GM12878 (cell line): Measurements from ENCODE around the gene TRIM26. TPM values are rescaled to one million over a fixed set of nuclear protein-coding genes. Genes with fewer than 3 reads are reported as not detected.

Source experiments
- ATAC-seq: fragments of 200-7000 bp; cut with Tn5 transposase; 3 replicates; pipeline ENCODE4 v1.9.1; 2020; ENCODE audit warnings: mild to moderate bottlenecking, moderate library complexity
- BruUV-seq: library from RNA; stranded (reverse); fragments of 400-500 nt; replicated peaks from 2 replicates; lab custom pipeline; 2021; lab: Mats Ljungman, UMichigan
- CTCF ChIA-PET: fragments of 300-600 bp; sonication (Branson Sonifier 250); formaldehyde crosslinking; extraction: SDS; loops from one replicate; lab custom pipeline; 2021; ENCODE audit warnings: inconsistent platforms; lab: Yijun Ruan, JAX
- POLR2A ChIA-PET: fragments of 350-600 bp; formaldehyde crosslinking; extraction: SDS; loops from one replicate; lab custom pipeline; 2021; ENCODE audit warnings: inconsistent platforms; lab: Charles Lee
- RAD21 ChIA-PET: fragments of 300-600 bp; sonication (Branson Sonifier 250); formaldehyde crosslinking; loops from one replicate; lab custom pipeline; 2023; ENCODE audit warnings: antibody characterized with exemption; ENCODE audit not compliant: unreplicated experiment; lab: Charles Lee
- SMC1A ChIA-PET: fragments of 300-600 bp; sonication (Branson Sonifier 250); formaldehyde crosslinking; loops from one replicate; lab custom pipeline; 2023; ENCODE audit not compliant: unreplicated experiment, uncharacterized antibody; lab: Charles Lee
- DNase-seq: peaks from one replicate; pipeline ENCODE4 v3.0.0-alpha.2; 2011; ENCODE audit warnings: low read depth, low spot score
- FAIRE-seq: peaks from 3 replicates; lab custom pipeline; 2011; peaks lifted over from hg19 to GRCh38; lab: Jason Lieb, UNC
- H2AFZ ChIP-seq: 2 replicates; pipeline ENCODE4 v1.6.0; 2011; ENCODE audit warnings: low read depth, low read length, control low read depth; ENCODE audit not compliant: control insufficient read depth
- H3K27ac ChIP-seq: 2 replicates; pipeline ENCODE4 v1.5.1; 2011; ENCODE audit warnings: control low read depth; ENCODE audit not compliant: control insufficient read depth, insufficient read depth
- H3K27me3 ChIP-seq, 2 experiments: replicated peaks in 1 of 2; 2 replicates each; pipeline versions ENCODE4 v1.6.0 to v1.6.1; 2011; ENCODE audit warnings: low read length in 1 of 2; ENCODE audit not compliant: control insufficient read depth in 2 of 2, insufficient read depth in 2 of 2
- H3K36me3 ChIP-seq, 2 experiments: 2 replicates each; pipeline ENCODE4 v1.5.1; 2011; ENCODE audit warnings: low read length in 1 of 2; ENCODE audit not compliant: control insufficient read depth in 2 of 2, insufficient read depth in 2 of 2
- H3K4me1 ChIP-seq: 2 replicates; pipeline ENCODE4 v1.6.1; 2011; ENCODE audit warnings: mild to moderate bottlenecking, low read length, moderate library complexity, mixed read lengths; ENCODE audit not compliant: control insufficient read depth, insufficient read depth
- H3K4me2 ChIP-seq: 2 replicates; pipeline ENCODE4 v1.6.0; 2011; ENCODE audit warnings: control low read depth; ENCODE audit not compliant: control insufficient read depth, insufficient read depth
- H3K4me3 ChIP-seq: fragments of 200-600 bp; sonication (generic); 2 replicates; pipeline ENCODE4 v1.5.1; 2016
- H3K79me2 ChIP-seq: 2 replicates; pipeline ENCODE4 v1.6.0; 2011; ENCODE audit warnings: low read length; ENCODE audit not compliant: control insufficient read depth, insufficient read depth
- H3K9ac ChIP-seq: 2 replicates; pipeline ENCODE4 v1.8.0; 2011; ENCODE audit warnings: low read length, control low read depth, mixed read lengths; ENCODE audit not compliant: control insufficient read depth, insufficient read depth
- H3K9me3 ChIP-seq: replicated peaks from 3 replicates; pipeline ENCODE4 v1.5.1; 2011; ENCODE audit warnings: mild to moderate bottlenecking, low read length; ENCODE audit not compliant: control insufficient read depth, insufficient read depth
- H4K20me1 ChIP-seq: 2 replicates; pipeline ENCODE4 v1.6.0; 2011; ENCODE audit not compliant: control insufficient read depth, insufficient read depth
- ESRRA ChIP-seq: IDR thresholded peaks from 2 replicates; pipeline ENCODE4 v1.6.1; 2012; ENCODE audit warnings: mild to moderate bottlenecking, low read length, improper control_type of control experiment
- MTA2 ChIP-seq: fragments of 450-650 bp; IDR thresholded peaks from 2 replicates; pipeline ENCODE4 v1.6.1; 2016; ENCODE audit warnings: low read depth, mild to moderate bottlenecking, moderate library complexity
- NBN ChIP-seq: fragments of 450-650 bp; IDR thresholded peaks from 2 replicates; pipeline ENCODE4 v1.6.1; 2016
- RCOR1 ChIP-seq: conservative IDR thresholded peaks from 2 replicates; pipeline ENCODE4 v1.6.1; 2012; ENCODE audit warnings: low read depth, low read length, improper control_type of control experiment
- SUZ12 ChIP-seq: fragments of 200-600 bp; sonication (generic); IDR thresholded peaks from one replicate; pipeline ENCODE4 v1.6.1; 2018; ENCODE audit warnings: antibody characterized with exemption, mild to moderate bottlenecking; ENCODE audit not compliant: unreplicated experiment
- WGBS: methylation state at CpG from one replicate; pipeline ENCODE4 v1.1.6; 2016; ENCODE audit warnings: low lambda C conversion rate; ENCODE audit not compliant: insufficient replicate concordance, insufficient coverage; ENCODE audit errors: missing lambda C conversion rate; 5-methylcytosine and 5-hydroxymethylcytosine counted together
- in situ Hi-C: fragments of 300-500 bp; cut with MboI; formaldehyde crosslinking; loops from 9 replicates; pipeline ENCODE4 v1.14.3; 2018; ENCODE audit warnings: mixed read lengths
- intact Hi-C: fragments of 100-400 bp; cut with micrococcal nuclease; formaldehyde crosslinking; loops from one replicate; pipeline ENCODE4 v1.14.2; 2022; ENCODE audit not compliant: unreplicated experiment
- polyA plus RNA-seq, 11 experiments: library from polyadenylated mRNA; depleted of rRNA in 4 of 11; unstranded in 6 of 11; stranded (reverse) in 5 of 11; fragments of >200 nt; fragmentation: Nextera tagmentation in 4 of 11; fragmentation: Illumina TruSeq in 1 of 11; extraction: Ambion mirVana in 4 of 11; extraction: Trizol in 1 of 11; gene quantifications; 1 replicate in 1 of 11; 2 replicates in 10 of 11; pipeline versions ENCODE4 v1.2.1 to v1.2.3, GENCODE V29; 2011 to 2016; ENCODE audit warnings: inconsistent platforms in 2 of 11, missing spikeins in 2 of 11, low read depth in 1 of 11
- total RNA-seq, 4 experiments: library from RNA; depleted of rRNA in 3 of 4; stranded (reverse); fragments of >200 nt in 3 of 4; fragmentation: Illumina TruSeq in 1 of 4; extraction: Trizol in 1 of 4; gene quantifications; 2 replicates each; pipeline versions ENCODE4 v1.2.1 to v1.2.3, GENCODE V29; 2013 to 2021
- TF ChIP-seq, protein P1 (sequence below): fragments of 150-350 bp; IDR thresholded peaks from 2 replicates; pipeline ENCODE4 v1.6.1; 2014; ENCODE audit warnings: mild to moderate bottlenecking, low read depth, low read length
- TF ChIP-seq, protein P2 (sequence below): fragments of 450-650 bp; IDR thresholded peaks from 2 replicates; pipeline ENCODE4 v1.6.1; 2016; ENCODE audit warnings: mild to moderate bottlenecking, moderate library complexity, borderline replicate concordance
- TF ChIP-seq, protein P3 (sequence below): IDR thresholded peaks from 2 replicates; pipeline ENCODE4 v1.6.1; 2011; ENCODE audit warnings: borderline replicate concordance, low read depth, mild to moderate bottlenecking, moderate library complexity, mixed read lengths, low read length; ENCODE audit not compliant: insufficient read depth; ENCODE audit errors: extremely low read length
- TF ChIP-seq, protein P4 (sequence below): fragments of 450-650 bp; formaldehyde crosslinking; IDR thresholded peaks from 2 replicates; pipeline ENCODE4 v1.4.0; 2020; ENCODE audit warnings: mild to moderate bottlenecking, moderate library complexity

Gene TRIM26
- total and polyA plus RNA-seq, 10 of the 15 experiments (the other 5 are each of a cell fraction or from before 2014, with no cell fraction given): 13.1 to 79.6 (median 63.6) TPM

DNA sequence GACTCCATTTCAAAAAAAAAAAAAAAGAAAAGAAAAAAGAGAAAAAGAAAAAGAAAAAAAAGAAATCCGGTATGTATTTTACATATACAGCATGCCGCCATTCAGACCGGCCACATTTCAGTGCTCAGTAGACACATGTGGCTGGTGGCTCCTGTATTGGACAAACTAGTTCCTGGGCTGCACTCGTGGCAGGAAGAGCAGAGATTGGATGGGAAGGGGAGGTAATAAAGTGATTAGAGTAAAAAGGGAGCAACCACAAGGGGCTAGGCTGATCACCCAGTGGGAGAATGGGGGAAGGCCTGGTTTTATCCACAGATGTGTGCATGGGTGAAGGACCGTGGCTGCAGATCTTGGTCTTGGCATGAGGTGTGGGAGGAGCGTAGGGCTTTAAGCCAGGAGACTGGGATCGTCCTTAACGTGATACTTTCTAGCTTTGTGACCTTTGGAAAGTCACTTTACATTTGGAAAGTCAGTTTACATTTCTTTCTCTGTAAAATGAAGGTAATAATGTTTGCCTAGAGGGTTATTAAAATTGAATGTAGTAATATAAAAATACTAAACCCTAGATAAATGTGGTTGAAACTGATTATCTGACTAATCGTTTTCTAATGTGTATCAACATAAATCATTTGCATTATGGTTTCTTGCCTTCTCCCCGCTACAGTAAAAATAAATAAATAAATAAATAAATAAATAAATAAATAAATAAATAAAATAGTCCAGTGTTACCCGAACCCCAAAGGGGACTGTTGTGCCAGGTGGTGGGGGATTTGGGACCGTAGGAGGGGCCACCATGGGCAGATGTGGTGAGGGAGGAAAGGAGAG lies 50.7 kb downstream of the TRIM26 start (continued):
- TF ChIP-seq NBN: no peak
- TF ChIP-seq, protein P1, sequence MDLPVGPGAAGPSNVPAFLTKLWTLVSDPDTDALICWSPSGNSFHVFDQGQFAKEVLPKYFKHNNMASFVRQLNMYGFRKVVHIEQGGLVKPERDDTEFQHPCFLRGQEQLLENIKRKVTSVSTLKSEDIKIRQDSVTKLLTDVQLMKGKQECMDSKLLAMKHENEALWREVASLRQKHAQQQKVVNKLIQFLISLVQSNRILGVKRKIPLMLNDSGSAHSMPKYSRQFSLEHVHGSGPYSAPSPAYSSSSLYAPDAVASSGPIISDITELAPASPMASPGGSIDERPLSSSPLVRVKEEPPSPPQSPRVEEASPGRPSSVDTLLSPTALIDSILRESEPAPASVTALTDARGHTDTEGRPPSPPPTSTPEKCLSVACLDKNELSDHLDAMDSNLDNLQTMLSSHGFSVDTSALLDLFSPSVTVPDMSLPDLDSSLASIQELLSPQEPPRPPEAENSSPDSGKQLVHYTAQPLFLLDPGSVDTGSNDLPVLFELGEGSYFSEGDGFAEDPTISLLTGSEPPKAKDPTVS: no peak

DNA sequence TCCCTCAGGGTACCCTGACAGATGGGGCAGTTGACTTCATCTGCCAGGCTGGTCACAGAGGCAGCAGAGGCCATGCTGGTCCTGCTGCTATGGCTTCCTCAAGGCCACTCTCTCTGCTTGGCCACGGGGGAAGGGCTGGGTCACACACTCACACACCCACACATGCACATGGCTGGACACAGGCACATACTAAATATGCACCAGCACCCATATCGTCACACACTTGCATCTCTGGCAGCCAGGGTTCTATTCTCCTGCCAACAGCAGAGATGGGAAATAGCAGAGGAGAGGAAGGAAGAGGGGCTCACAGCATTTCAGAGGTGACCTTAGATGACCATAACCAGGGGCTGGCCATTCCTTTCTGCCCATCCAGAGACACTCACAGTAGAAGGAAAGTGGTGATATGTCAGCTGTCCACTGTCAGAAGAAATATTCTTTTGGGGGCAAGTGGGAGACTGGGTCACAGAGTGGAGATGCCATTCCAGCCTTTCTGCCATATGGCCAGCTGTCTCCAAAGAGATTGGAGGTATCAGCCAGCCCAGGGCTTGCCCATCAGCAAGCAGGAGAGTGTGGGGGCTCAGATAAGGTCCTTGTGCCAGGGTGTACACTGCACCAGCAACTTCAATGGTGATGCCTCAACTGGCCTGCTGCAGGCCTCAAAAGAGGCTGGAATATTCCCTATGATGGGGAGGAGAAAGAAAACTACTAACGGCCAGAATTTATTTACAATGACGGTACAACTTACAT lies 52.2 kb downstream of the TRIM26 start, which contains the start of gene TRIM10:
TRIM10 (minus strand) TSS at position 427 of the 747 bp plus-strand sequence; CDS start at position 74, 353 bp downstream.
- in situ Hi-C loops (no loop called here), intact Hi-C loops (no loop called here)
- H3K4me2 ChIP-seq: no peak within 1 kb of the TSS
- H3K4me1 ChIP-seq: peaks cover 4% of the 10 kb centered on the region; the same call in 1 of the 2 replicates
- no peak for FAIRE-seq
- H3K79me2 ChIP-seq: no peaks in the 10 kb centered on the region
- no peak within 1 kb of the TSS for H3K27ac ChIP-seq
- no peak for DNase-seq
- ChIA-PET RAD21 (no interaction called here), CTCF (interaction anchor here (1.0 to 1.6 kb wide), 2 partner anchors 27 to 58 kb away, joined by 3 to 4 read pairs; no protein-coding TSS in a partner anchor), SMC1A (no interaction called here), POLR2A (no interaction called here)
- no peaks in the 10 kb centered on the region for H4K20me1 ChIP-seq
- no peak for ATAC-seq
- H3K27me3 ChIP-seq: peaks cover 2% of the 10 kb centered on the region in 2 experiments; a peak in 3 of 4 replicates
- H3K9ac ChIP-seq: no peak within 1 kb of the TSS
- H2AFZ ChIP-seq: no peak within 1 kb of the TSS
- H3K4me3 ChIP-seq: no peak within 1 kb of the TSS
- no TSS peak for BruUV-seq
- WGBS: 49% methylated on average over 4 of the region's 4 CpGs
- no peaks in the 10 kb centered on the region for H3K36me3 ChIP-seq
- H3K9me3 ChIP-seq: no peaks in the 10 kb centered on the region
- TF ChIP-seq MTA2: no peak
- TF ChIP-seq, protein P2, sequence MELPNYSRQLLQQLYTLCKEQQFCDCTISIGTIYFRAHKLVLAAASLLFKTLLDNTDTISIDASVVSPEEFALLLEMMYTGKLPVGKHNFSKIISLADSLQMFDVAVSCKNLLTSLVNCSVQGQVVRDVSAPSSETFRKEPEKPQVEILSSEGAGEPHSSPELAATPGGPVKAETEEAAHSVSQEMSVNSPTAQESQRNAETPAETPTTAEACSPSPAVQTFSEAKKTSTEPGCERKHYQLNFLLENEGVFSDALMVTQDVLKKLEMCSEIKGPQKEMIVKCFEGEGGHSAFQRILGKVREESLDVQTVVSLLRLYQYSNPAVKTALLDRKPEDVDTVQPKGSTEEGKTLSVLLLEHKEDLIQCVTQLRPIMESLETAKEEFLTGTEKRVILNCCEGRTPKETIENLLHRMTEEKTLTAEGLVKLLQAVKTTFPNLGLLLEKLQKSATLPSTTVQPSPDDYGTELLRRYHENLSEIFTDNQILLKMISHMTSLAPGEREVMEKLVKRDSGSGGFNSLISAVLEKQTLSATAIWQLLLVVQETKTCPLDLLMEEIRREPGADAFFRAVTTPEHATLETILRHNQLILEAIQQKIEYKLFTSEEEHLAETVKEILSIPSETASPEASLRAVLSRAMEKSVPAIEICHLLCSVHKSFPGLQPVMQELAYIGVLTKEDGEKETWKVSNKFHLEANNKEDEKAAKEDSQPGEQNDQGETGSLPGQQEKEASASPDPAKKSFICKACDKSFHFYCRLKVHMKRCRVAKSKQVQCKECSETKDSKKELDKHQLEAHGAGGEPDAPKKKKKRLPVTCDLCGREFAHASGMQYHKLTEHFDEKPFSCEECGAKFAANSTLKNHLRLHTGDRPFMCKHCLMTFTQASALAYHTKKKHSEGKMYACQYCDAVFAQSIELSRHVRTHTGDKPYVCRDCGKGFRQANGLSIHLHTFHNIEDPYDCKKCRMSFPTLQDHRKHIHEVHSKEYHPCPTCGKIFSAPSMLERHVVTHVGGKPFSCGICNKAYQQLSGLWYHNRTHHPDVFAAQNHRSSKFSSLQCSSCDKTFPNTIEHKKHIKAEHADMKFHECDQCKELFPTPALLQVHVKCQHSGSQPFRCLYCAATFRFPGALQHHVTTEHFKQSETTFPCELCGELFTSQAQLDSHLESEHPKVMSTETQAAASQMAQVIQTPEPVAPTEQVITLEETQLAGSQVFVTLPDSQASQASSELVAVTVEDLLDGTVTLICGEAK: no peak
- TF ChIP-seq RCOR1: no peak
- no peak for TF ChIP-seq ESRRA
- TF ChIP-seq, protein P3, sequence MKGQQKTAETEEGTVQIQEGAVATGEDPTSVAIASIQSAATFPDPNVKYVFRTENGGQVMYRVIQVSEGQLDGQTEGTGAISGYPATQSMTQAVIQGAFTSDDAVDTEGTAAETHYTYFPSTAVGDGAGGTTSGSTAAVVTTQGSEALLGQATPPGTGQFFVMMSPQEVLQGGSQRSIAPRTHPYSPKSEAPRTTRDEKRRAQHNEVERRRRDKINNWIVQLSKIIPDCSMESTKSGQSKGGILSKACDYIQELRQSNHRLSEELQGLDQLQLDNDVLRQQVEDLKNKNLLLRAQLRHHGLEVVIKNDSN: no peak
- TF ChIP-seq, protein P4, sequence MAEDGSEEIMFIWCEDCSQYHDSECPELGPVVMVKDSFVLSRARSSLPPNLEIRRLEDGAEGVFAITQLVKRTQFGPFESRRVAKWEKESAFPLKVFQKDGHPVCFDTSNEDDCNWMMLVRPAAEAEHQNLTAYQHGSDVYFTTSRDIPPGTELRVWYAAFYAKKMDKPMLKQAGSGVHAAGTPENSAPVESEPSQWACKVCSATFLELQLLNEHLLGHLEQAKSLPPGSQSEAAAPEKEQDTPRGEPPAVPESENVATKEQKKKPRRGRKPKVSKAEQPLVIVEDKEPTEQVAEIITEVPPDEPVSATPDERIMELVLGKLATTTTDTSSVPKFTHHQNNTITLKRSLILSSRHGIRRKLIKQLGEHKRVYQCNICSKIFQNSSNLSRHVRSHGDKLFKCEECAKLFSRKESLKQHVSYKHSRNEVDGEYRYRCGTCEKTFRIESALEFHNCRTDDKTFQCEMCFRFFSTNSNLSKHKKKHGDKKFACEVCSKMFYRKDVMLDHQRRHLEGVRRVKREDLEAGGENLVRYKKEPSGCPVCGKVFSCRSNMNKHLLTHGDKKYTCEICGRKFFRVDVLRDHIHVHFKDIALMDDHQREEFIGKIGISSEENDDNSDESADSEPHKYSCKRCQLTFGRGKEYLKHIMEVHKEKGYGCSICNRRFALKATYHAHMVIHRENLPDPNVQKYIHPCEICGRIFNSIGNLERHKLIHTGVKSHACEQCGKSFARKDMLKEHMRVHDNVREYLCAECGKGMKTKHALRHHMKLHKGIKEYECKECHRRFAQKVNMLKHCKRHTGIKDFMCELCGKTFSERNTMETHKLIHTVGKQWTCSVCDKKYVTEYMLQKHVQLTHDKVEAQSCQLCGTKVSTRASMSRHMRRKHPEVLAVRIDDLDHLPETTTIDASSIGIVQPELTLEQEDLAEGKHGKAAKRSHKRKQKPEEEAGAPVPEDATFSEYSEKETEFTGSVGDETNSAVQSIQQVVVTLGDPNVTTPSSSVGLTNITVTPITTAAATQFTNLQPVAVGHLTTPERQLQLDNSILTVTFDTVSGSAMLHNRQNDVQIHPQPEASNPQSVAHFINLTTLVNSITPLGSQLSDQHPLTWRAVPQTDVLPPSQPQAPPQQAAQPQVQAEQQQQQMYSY (CRISPR knock-in tag): no peak
- TF ChIP-seq SUZ12: no peak
